Neural cell (in vitro differentiated cells): ENCODE results near the gene ADGRG1. TPM values are rescaled to one million over a fixed set of nuclear protein-coding genes. Genes with fewer than 3 reads are reported as not detected.

ENCODE experiments used
- H2AFZ ChIP-seq: fragments of 200-600, 300-800 bp; sonication (generic), shearing (Covaris generic); 2 replicates; pipeline ENCODE4 v1.6.0; 2014; ENCODE audit warnings: low read depth, mild to moderate bottlenecking, antibody characterized with exemption, low read length, moderate library complexity
- H3F3A ChIP-seq: fragments of 200-600 bp; shearing (Covaris generic); 2 replicates; pipeline ENCODE4 v1.6.1; 2016; ENCODE audit warnings: mild to moderate bottlenecking, moderate library complexity, mixed read lengths, antibody characterized with exemption, low read length; ENCODE audit not compliant: insufficient read depth, poor library complexity, severe bottlenecking
- H3K27ac ChIP-seq: fragments of 200-600, 300-800 bp; sonication (generic), shearing (Covaris generic); 2 replicates; pipeline ENCODE4 v1.5.1; 2014; ENCODE audit warnings: mild to moderate bottlenecking, low read length, moderate library complexity
- H3K27me3 ChIP-seq: fragments of 300-800, 200-600 bp; sonication (generic), shearing (Covaris generic); 2 replicates; pipeline ENCODE4 v1.6.0; 2014; ENCODE audit warnings: mild to moderate bottlenecking, low read depth, low read length, moderate library complexity; ENCODE audit not compliant: insufficient read depth
- H3K36me3 ChIP-seq: fragments of 300-800, 200-600 bp; sonication (generic), shearing (Covaris generic); 2 replicates; pipeline ENCODE4 v1.5.1; 2014; ENCODE audit warnings: mild to moderate bottlenecking, antibody characterized with exemption, low read length, moderate library complexity; ENCODE audit not compliant: insufficient read depth
- H3K4me2 ChIP-seq: fragments of 300-800, 200-600 bp; sonication (generic), shearing (Covaris generic); 2 replicates; pipeline ENCODE4 v1.6.0; 2014; ENCODE audit warnings: mild to moderate bottlenecking, low read length
- H3K4me3 ChIP-seq: fragments of 300-800, 200-600 bp; sonication (generic), shearing (Covaris generic); 2 replicates; pipeline ENCODE4 v1.5.1; 2014; ENCODE audit warnings: mild to moderate bottlenecking, low read length, moderate library complexity
- H3K79me2 ChIP-seq: fragments of 200-600 bp; shearing (Covaris generic); replicated peaks from 2 replicates; pipeline ENCODE4 v1.6.0; 2014; ENCODE audit warnings: mild to moderate bottlenecking, low read length, moderate library complexity; ENCODE audit not compliant: insufficient read depth
- H3K9ac ChIP-seq: fragments of 300-800, 200-600 bp; sonication (generic), shearing (Covaris generic); 2 replicates; pipeline ENCODE4 v1.6.1; 2016; ENCODE audit warnings: mild to moderate bottlenecking, low read length, mixed read lengths
- H3K9me2 ChIP-seq: fragments of 200-600 bp; shearing (Covaris generic); 2 replicates; pipeline ENCODE4 v1.6.1; 2016; ENCODE audit warnings: mild to moderate bottlenecking, low read length, mixed read lengths; ENCODE audit not compliant: insufficient read depth
- H3K9me3 ChIP-seq: fragments of 200-600, 300-800 bp; sonication (generic), shearing (Covaris generic); 2 replicates; pipeline ENCODE4 v1.6.1; 2016; ENCODE audit warnings: mild to moderate bottlenecking, mixed run types, low read length, moderate library complexity, mixed read lengths
- H4K20me1 ChIP-seq: fragments of 200-600 bp; shearing (Covaris generic); 2 replicates; pipeline ENCODE4 v1.6.1; 2016; ENCODE audit warnings: mild to moderate bottlenecking, mixed run types; ENCODE audit not compliant: insufficient read depth
- CTCF ChIP-seq: fragments of 450-650 bp; IDR thresholded peaks from 2 replicates; pipeline ENCODE4 v1.5.1; 2014; ENCODE audit warnings: antibody characterized with exemption, mild to moderate bottlenecking, moderate library complexity; ENCODE audit not compliant: poor library complexity, severe bottlenecking
- EP300 ChIP-seq: fragments of 450-650 bp; conservative IDR thresholded peaks from 2 replicates; pipeline ENCODE4 v1.6.1; 2014; ENCODE audit warnings: antibody characterized with exemption, mild to moderate bottlenecking, moderate library complexity; ENCODE audit not compliant: poor library complexity, severe bottlenecking
- EZH2 ChIP-seq: fragments of 200-600, 300-800 bp; shearing (Covaris generic), sonication (generic); IDR thresholded peaks from 2 replicates; pipeline ENCODE4 v1.6.1; 2014; ENCODE audit warnings: antibody characterized with exemption, low read length, borderline replicate concordance, mild to moderate bottlenecking; ENCODE audit not compliant: insufficient read depth, poor library complexity, severe bottlenecking
- MXI1 ChIP-seq: fragments of 450-650 bp; conservative IDR thresholded peaks from 2 replicates; pipeline ENCODE4 v1.6.1; 2014; ENCODE audit warnings: antibody characterized with exemption, mild to moderate bottlenecking; ENCODE audit not compliant: poor library complexity, severe bottlenecking
- POLR2AphosphoS5 ChIP-seq: IDR thresholded peaks from 2 replicates; pipeline ENCODE4 v1.6.1; 2012
- RAD21 ChIP-seq: fragments of 450-650 bp; conservative IDR thresholded peaks from 2 replicates; pipeline ENCODE4 v1.6.1; 2014; ENCODE audit warnings: antibody characterized with exemption, mild to moderate bottlenecking, moderate library complexity
- REST ChIP-seq: IDR thresholded peaks from 2 replicates; pipeline ENCODE4 v1.6.1; 2012; ENCODE audit warnings: borderline replicate concordance
- SMC3 ChIP-seq: fragments of 450-650 bp; conservative IDR thresholded peaks from 2 replicates; pipeline ENCODE4 v1.6.1; 2014; ENCODE audit warnings: antibody characterized with exemption, mild to moderate bottlenecking, moderate library complexity; ENCODE audit not compliant: poor library complexity
- TAF1 ChIP-seq: IDR thresholded peaks from 2 replicates; pipeline ENCODE4 v1.6.1; 2012; ENCODE audit warnings: low read depth
- polyA plus RNA-seq: library from polyadenylated mRNA; depleted of rRNA; stranded (reverse); fragments of >200 nt; gene quantifications from 2 replicates; pipeline ENCODE4 v1.2.3, GENCODE V29; 2014

The ADGRG1 gene
- polyA plus RNA-seq, 1 donor from 2014 or later: 86.8 TPM

DNA sequence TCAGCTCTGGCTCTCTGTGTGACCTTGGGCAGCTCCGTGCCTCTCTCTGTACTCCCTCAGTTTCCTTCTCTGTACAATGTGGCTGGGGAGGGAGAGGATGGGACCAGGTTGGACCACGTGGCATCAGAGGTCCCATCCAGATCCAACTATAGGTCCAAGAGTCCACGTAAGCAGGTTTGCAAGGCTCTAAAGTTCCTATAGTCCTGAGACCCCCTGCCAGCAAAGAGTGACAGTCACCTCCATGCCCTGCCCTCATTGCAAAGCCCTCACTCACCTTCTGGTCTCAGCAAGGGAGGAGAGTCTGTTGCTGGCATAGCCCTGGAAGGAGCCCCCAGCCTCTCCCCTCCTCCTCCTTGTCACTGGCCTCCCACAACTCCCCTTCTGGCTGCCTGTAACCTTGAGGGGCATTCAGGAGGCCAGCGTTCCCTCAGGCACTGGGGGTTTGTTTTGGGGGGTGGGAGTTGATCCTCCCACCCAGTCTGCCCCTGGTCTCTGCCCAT is 60.1 kb downstream of the ADGRG1 start:
- no peaks in the 10 kb centered on the region for H3K9me3 ChIP-seq
- no peak overlapping the region for H3K27ac ChIP-seq
- no peak for TF ChIP-seq MXI1
- TF ChIP-seq EP300: no peak
- no peak for TF ChIP-seq RAD21
- TF ChIP-seq REST: no peak
- no peak for TF ChIP-seq CTCF
- no peak for TF ChIP-seq SMC3
- TF ChIP-seq EZH2: no peak
- TF ChIP-seq POLR2AphosphoS5: no peak
- no peak for TF ChIP-seq TAF1
- no peaks in the 10 kb centered on the region for H4K20me1 ChIP-seq
- H2AFZ ChIP-seq: no peak overlapping the region
- H3K9me2 ChIP-seq: no peaks in the 10 kb centered on the region
- no peak overlapping the region for H3K4me3 ChIP-seq
- H3K4me2 ChIP-seq: no peak overlapping the region
- no peaks in the 10 kb centered on the region for H3K79me2 ChIP-seq
- no peaks in the 10 kb centered on the region for H3K27me3 ChIP-seq
- no peaks in the 10 kb centered on the region for H3K36me3 ChIP-seq
- no peaks in the 10 kb centered on the region for H3F3A ChIP-seq
- no peak overlapping the region for H3K9ac ChIP-seq

- TF ChIP-seq SMC3 (no peak), REST (no peak), MXI1 (no peak), POLR2AphosphoS5 (no peak), EP300 (no peak), TAF1 (no peak), RAD21 (no peak), CTCF (no peak), EZH2 (no peak)
- Histone ChIP-seq H3K36me3 (no peaks in the 10 kb centered on the region), H3K4me2 (no peak overlapping the region), H3K9me2 (no peaks in the 10 kb centered on the region), H3K9ac (no peak overlapping the region), H4K20me1 (no peaks in the 10 kb centered on the region), H3K27ac (no peak overlapping the region), H3K27me3 (no peaks in the 10 kb centered on the region), H3K79me2 (no peaks in the 10 kb centered on the region), H3K9me3 (no peaks in the 10 kb centered on the region), H3K4me3 (no peak overlapping the region), H2AFZ (no peak overlapping the region), H3F3A (no peaks in the 10 kb centered on the region)
Measured at GRCh38 chr16:57688987-57689761, 60.7 kb downstream of the ADGRG1 start.
